Neuronal stem cell (in vitro differentiated cells): ENCODE data around the gene PSTPIP1.

ENCODE experiments used
- DNase-seq: peaks from one replicate; pipeline ENCODE4 v3.0.0-alpha.2; 2013; ENCODE audit warnings: low spot score
- H2AFZ ChIP-seq: one replicate; pipeline ENCODE4 v1.6.1; 2013; ENCODE audit warnings: mild to moderate bottlenecking, low read length, inconsistent platforms
- H2AK5ac ChIP-seq: 2 replicates; pipeline ENCODE4 v1.6.1; 2013; ENCODE audit warnings: low read depth, mild to moderate bottlenecking, inconsistent platforms, low read length, moderate library complexity, mixed read lengths
- H2BK120ac ChIP-seq: 2 replicates; pipeline ENCODE4 v1.6.1; 2013; ENCODE audit warnings: low read depth, mild to moderate bottlenecking, inconsistent platforms, low read length, moderate library complexity, mixed read lengths
- H2BK12ac ChIP-seq: one replicate; pipeline ENCODE4 v1.6.1; 2013; ENCODE audit warnings: low read length, inconsistent platforms
- H2BK15ac ChIP-seq: 2 replicates; pipeline ENCODE4 v1.6.1; 2013; ENCODE audit warnings: mild to moderate bottlenecking, low read length, inconsistent platforms, mixed read lengths
- H2BK5ac ChIP-seq: one replicate; pipeline ENCODE4 v1.6.1; 2013; ENCODE audit warnings: inconsistent platforms, mild to moderate bottlenecking, low read length, moderate library complexity
- H3K14ac ChIP-seq: one replicate; pipeline ENCODE4 v1.6.1; 2013; ENCODE audit warnings: low read length, inconsistent platforms
- H3K18ac ChIP-seq: 2 replicates; pipeline ENCODE4 v1.6.1; 2013; ENCODE audit warnings: low read length, inconsistent platforms
- H3K23ac ChIP-seq: 2 replicates; pipeline ENCODE4 v1.6.1; 2013; ENCODE audit warnings: low read depth, mild to moderate bottlenecking, mixed read lengths, low read length, inconsistent platforms; ENCODE audit not compliant: poor library complexity
- H3K27ac ChIP-seq: replicated peaks from 3 replicates; pipeline ENCODE4 v1.5.1; 2013; ENCODE audit warnings: low read length, inconsistent platforms
- H3K27me3 ChIP-seq, 3 experiments: 2 replicates each; pipeline ENCODE4 v1.6.1; 2013; ENCODE audit warnings: low read length in 3 of 3, mild to moderate bottlenecking in 2 of 3, inconsistent platforms in 1 of 3, low read depth in 1 of 3, mixed read lengths in 1 of 3, moderate library complexity in 1 of 3; ENCODE audit not compliant: control insufficient read depth in 3 of 3, insufficient read depth in 3 of 3
- H3K36me3 ChIP-seq, 2 donors: replicated peaks in 1 of 2; 2 replicates each; pipeline ENCODE4 v1.6.1; 2013; ENCODE audit warnings: low read length in 2 of 2; ENCODE audit not compliant: control insufficient read depth in 2 of 2, insufficient read depth in 2 of 2
- H3K4ac ChIP-seq: 2 replicates; pipeline ENCODE4 v1.6.1; 2013; ENCODE audit warnings: inconsistent platforms, mild to moderate bottlenecking, low read length, moderate library complexity
- H3K4me1 ChIP-seq, 2 donors: 1 replicate in 1 of 2; 2 replicates in 1 of 2; pipeline ENCODE4 v1.6.1; 2013; ENCODE audit warnings: low read length in 2 of 2, low read depth in 1 of 2; ENCODE audit not compliant: control insufficient read depth in 2 of 2, insufficient read depth in 1 of 2
- H3K4me2 ChIP-seq: one replicate; pipeline ENCODE4 v1.6.1; 2013; ENCODE audit warnings: mild to moderate bottlenecking, low read length, inconsistent platforms; ENCODE audit not compliant: insufficient read depth, poor library complexity, severe bottlenecking
- H3K4me3 ChIP-seq, 2 donors: 2 replicates each; pipeline ENCODE4 v1.5.1; 2013; ENCODE audit warnings: low read length in 2 of 2, mild to moderate bottlenecking in 2 of 2, inconsistent platforms in 1 of 2, moderate library complexity in 1 of 2
- H3K79me1 ChIP-seq: one replicate; pipeline ENCODE4 v1.6.1; 2013; ENCODE audit warnings: low read depth, mild to moderate bottlenecking, inconsistent platforms, low read length, moderate library complexity
- H3K9ac ChIP-seq: one replicate; pipeline ENCODE4 v1.6.1; 2013; ENCODE audit warnings: mild to moderate bottlenecking, low read depth, low read length, inconsistent platforms; ENCODE audit not compliant: poor library complexity
- H3K9me3 ChIP-seq, 2 donors: replicated peaks in 1 of 2; 2 replicates each; pipeline versions ENCODE3 to v1.6.1; 2013; ENCODE audit warnings: low read length in 2 of 2, mild to moderate bottlenecking in 2 of 2, inconsistent platforms in 1 of 2, low read depth in 1 of 2, mixed read lengths in 1 of 2, moderate library complexity in 1 of 2; ENCODE audit not compliant: control insufficient read depth in 2 of 2, insufficient read depth in 1 of 2
- H4K8ac ChIP-seq: one replicate; pipeline ENCODE4 v1.6.1; 2013; ENCODE audit warnings: low read depth, mild to moderate bottlenecking, inconsistent platforms, low read length, moderate library complexity
- H4K91ac ChIP-seq: one replicate; pipeline ENCODE4 v1.6.1; 2013; ENCODE audit warnings: low read length, low read depth, mild to moderate bottlenecking, inconsistent platforms; ENCODE audit not compliant: poor library complexity
- WGBS, 2 donors: extraction: QIAGEN DNeasy Blood & Tissue Kit; methylation state at CpG; one replicate each; pipeline ENCODE4 v1.1.7; 2013; ENCODE audit warnings: missing lambda C conversion rate in 2 of 2, mixed read lengths in 1 of 2; ENCODE audit not compliant: insufficient read length in 2 of 2, insufficient replicate concordance in 1 of 2; ENCODE audit errors: extremely low coverage in 2 of 2; 5-methylcytosine and 5-hydroxymethylcytosine counted together

PSTPIP1 gene

DNA sequence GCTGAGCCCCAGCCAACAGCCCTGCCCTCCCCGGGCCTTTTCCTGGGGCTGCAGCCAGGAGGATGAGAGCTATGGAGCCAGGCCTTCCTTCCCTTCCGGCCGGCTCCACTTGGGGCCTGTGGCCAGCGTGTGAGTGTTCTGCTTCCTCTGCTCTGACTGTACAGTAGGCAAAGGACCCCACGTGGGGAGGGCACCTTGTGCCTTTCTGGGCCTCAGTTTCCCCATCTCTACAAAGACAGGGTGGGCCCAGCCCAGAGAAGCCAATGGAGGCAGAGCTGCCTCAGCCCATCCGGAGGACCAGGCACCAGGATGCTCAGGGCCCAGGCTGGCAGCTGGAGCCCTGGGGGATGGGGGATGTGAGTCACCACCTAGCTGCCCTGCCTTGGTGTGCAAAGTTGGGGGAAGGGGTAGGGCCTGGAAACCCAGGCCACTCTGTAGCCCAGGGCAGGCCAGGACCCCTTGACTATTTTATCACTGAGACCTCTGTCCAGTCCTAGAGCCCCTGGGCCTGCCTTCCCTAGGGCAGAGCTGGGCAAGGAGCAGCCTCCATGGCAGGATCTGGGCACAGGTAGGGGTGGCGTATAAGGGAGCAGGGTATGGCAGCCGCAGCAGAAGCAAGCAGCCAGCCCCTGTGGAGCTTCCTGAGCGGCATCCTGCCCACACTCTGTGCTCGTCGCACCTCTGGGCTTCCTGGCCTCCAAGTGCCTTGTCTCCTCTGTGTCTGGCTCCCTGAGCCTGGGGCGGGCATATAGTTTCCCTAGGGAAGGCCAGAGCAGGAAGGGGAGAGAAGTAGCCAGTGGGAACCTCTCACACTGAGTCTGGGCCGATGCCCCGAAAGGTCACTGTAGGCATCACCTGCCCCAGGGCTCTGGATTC lies 1.8 kb downstream of the PSTPIP1 start:
- H3K79me1 ChIP-seq, result no peaks in the 10 kb centered on the region
- H3K4me1 ChIP-seq, result peaks cover 0 to 5% of the 10 kb centered on the region in 2 donors
- peak overlapping the region; percentile 14 for H3K4me2 ChIP-seq
- no peak overlapping the region for H3K27ac ChIP-seq
- no peak overlapping the region for H2BK120ac ChIP-seq
- no peak overlapping the region for H2BK12ac ChIP-seq
- peaks cover 0 to 63% (median 0%) of the 10 kb centered on the region in 3 experiments for H3K27me3 ChIP-seq
- no peak overlapping the region for H4K91ac ChIP-seq
- no peak overlapping the region for H2AFZ ChIP-seq
- no peaks in the 10 kb centered on the region for H3K9me3 ChIP-seq
- no peak overlapping the region for H2BK15ac ChIP-seq
- H2BK5ac ChIP-seq, result no peak overlapping the region
- no peaks in the 10 kb centered on the region for H3K36me3 ChIP-seq
- H3K4me3 ChIP-seq, result no peak overlapping the region
- no peak overlapping the region for H3K23ac ChIP-seq
- DNase-seq, result no peak
- no peak overlapping the region for H3K9ac ChIP-seq
- peak overlapping the region; percentile 92 for H3K18ac ChIP-seq
- no CpG with 5 or more reads among the region's 14 CpGs for WGBS, 2 donors
- H3K4ac ChIP-seq, result peak overlapping the region; percentile 80
- H2AK5ac ChIP-seq, result peak overlapping the region; percentile 78
- H3K14ac ChIP-seq, result peak overlapping the region; percentile 1
- H4K8ac ChIP-seq, result no peak overlapping the region

DNA sequence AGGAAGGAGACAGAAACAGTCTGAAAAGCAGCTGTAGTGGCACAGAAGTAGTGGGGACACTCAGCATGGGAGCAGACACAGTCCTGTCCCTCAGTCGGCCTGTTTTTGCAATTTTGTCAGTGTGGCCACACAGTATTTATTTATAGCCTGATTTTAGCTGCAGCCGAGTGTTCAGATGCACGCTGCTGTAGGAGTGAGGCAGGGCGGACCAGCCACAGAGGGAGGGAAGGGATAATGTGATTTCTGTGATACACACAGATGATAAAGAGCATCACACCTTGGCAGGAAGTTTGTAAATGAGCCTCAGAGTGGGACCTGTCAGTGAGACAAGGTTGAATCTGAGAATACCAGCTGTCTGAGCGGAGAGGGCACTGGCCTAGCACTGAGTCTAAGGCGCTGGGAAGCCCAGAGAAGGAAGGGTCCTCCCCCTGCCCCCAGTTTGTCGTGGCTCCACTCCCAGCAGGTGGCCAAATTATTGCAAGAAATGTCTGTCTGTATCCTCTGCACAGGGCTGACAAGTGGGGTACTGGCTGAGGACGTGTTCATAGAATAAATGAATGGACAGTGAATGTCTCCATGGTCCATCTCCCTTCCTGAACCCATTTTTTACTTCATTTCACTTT lies 3.8 kb downstream of the PSTPIP1 start:
- H3K36me3 ChIP-seq, result no peaks in the 10 kb centered on the region
- H2AFZ ChIP-seq, result peak overlapping the region; percentile 66
- H4K91ac ChIP-seq, result no peak overlapping the region
- no peak overlapping the region for H3K4ac ChIP-seq
- H3K9ac ChIP-seq, result no peak overlapping the region
- H3K4me2 ChIP-seq, result no peak overlapping the region
- no peak overlapping the region for H3K23ac ChIP-seq
- DNase-seq, result no peak
- no peak overlapping the region for H2BK15ac ChIP-seq
- no peak overlapping the region for H2AK5ac ChIP-seq
- H4K8ac ChIP-seq, result peak overlapping the region; percentile 52
- H3K27ac ChIP-seq, result no peak overlapping the region
- no CpG with 5 or more reads among the region's 8 CpGs for WGBS, 2 donors
- no peaks in the 10 kb centered on the region for H3K79me1 ChIP-seq
- H2BK5ac ChIP-seq, result no peak overlapping the region
- no peaks in the 10 kb centered on the region for H3K9me3 ChIP-seq
- H3K18ac ChIP-seq, result no peak overlapping the region
- no peak overlapping the region for H2BK12ac ChIP-seq
- no peak overlapping the region for H3K4me3 ChIP-seq
- no peaks in the 10 kb centered on the region for H3K4me1 ChIP-seq
- peaks cover 0 to 66% (median 0%) of the 10 kb centered on the region in 3 experiments for H3K27me3 ChIP-seq
- H3K14ac ChIP-seq, result no peak overlapping the region
- no peak overlapping the region for H2BK120ac ChIP-seq

DNA sequence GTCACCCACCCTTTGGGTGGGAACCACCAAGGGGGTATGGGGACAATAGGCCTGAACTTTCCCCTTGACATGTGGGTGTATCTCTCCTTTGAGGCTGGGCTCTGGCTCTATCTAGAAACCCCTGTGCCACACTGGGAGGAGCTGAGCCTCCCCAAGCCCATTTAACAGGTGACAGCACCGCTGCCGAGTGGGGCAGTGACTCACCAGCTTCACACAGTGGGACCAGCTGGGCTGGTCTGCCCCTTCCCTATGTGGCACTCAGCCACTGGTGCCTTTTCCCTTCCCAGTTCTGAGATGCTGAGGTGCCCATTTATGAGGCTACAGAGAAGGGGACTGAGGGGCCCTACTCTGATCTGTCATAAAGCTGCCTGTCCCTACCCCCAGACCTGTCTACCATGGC lies 5.1 kb downstream of the PSTPIP1 start:
- H2BK12ac ChIP-seq, result no peak overlapping the region
- H4K8ac ChIP-seq, result no peak overlapping the region
- no peaks in the 10 kb centered on the region for H3K4me1 ChIP-seq
- no peak overlapping the region for H2AK5ac ChIP-seq
- H3K9ac ChIP-seq, result no peak overlapping the region
- no CpG with 5 or more reads among the region's 2 CpGs for WGBS, 2 donors
- H3K23ac ChIP-seq, result no peak overlapping the region
- no peak for DNase-seq
- H3K4me2 ChIP-seq, result no peak overlapping the region
- no peak overlapping the region for H2BK120ac ChIP-seq
- no peak overlapping the region for H4K91ac ChIP-seq
- no peak overlapping the region for H3K27ac ChIP-seq
- H3K14ac ChIP-seq, result no peak overlapping the region
- H3K18ac ChIP-seq, result no peak overlapping the region
- H2AFZ ChIP-seq, result no peak overlapping the region
- H3K4ac ChIP-seq, result no peak overlapping the region
- peaks cover 0 to 66% (median 0%) of the 10 kb centered on the region in 3 experiments for H3K27me3 ChIP-seq
- H3K79me1 ChIP-seq, result no peaks in the 10 kb centered on the region
- no peak overlapping the region for H3K4me3 ChIP-seq
- H3K9me3 ChIP-seq, result no peaks in the 10 kb centered on the region
- H2BK15ac ChIP-seq, result no peak overlapping the region
- no peaks in the 10 kb centered on the region for H3K36me3 ChIP-seq
- H2BK5ac ChIP-seq, result no peak overlapping the region

DNA sequence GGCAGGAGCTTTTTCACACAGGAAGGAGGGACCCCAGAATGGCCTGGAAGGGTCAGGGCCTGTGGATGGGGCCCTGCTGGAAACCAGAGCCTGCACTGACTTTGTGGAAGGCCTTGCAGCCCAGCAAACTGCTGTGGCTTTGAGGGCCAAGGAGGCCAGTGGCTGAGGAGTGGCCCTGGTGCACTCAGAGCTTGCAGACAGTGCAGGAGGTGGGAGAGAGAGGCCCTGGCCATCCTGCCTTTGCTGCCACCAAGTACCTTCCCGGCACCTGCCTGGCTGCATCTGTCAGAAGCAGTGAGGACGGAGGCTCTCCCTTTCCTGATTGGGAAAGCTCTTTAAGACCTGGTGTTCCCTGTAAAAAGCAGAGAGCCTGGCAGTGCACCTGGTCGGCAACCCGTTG lies 6.4 kb downstream of the PSTPIP1 start:
- Histone ChIP-seq H3K18ac (no peak overlapping the region), H3K9ac (no peak overlapping the region), H2BK15ac (no peak overlapping the region), H2BK12ac (no peak overlapping the region), H2AFZ (no peak overlapping the region), H3K4me3 (no peak overlapping the region), H3K9me3 (no peaks in the 10 kb centered on the region), H2BK120ac (no peak overlapping the region), H3K4me1 (no peaks in the 10 kb centered on the region), H3K36me3 (no peaks in the 10 kb centered on the region), H2BK5ac (no peak overlapping the region), H3K23ac (peak overlapping the region; percentile 29), H3K79me1 (no peaks in the 10 kb centered on the region), H4K91ac (no peak overlapping the region), H3K4me2 (no peak overlapping the region), H4K8ac (no peak overlapping the region), H3K4ac (no peak overlapping the region), H2AK5ac (no peak overlapping the region), H3K27me3 (peaks cover 0 to 61% (median 0%) of the 10 kb centered on the region in 3 experiments), H3K27ac (no peak overlapping the region), H3K14ac (no peak overlapping the region)
- WGBS, 2 donors, result no CpG with 5 or more reads among the region's 4 CpGs
- no peak for DNase-seq
